Measurements from ENCODE around the gene ZNF618.

The ZNF618 gene

DNA sequence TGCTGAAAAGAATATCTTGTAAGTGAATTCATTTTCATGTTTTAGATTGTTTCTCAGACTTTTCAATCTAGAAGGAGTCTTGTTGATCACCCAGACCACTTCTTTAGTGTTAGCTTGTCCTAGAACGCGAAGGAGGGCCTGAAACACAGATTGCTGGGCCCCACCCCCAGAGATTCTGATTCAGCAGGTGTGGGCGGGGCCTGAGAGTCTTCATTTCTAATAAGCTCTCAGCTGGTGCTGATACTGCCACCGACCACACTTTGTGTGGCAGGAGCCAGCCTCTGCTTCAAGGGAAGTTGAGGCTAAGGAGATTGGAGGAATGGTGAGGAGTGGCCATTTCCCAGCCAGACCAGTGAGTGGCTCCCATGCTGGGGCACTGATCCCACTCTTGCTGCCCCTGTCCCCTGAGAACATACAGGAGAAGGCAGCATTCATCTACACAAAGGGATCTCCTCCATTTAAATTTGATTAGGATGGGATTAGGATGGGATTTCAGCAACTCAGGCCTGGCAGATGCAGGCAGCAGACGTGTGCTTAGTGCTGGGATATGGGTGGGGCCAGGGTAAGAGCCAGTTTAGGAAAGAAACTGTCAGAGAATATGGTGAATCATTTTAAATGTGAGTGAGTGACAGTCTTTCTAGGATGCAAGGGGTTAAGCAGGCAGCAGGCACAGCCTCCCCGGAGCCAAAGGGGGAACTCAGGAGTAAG lies 35.9 kb downstream of the ZNF618 start:
- DNase-seq (ENCODE audit: low read depth in 2 of 2), result no peak

DNA sequence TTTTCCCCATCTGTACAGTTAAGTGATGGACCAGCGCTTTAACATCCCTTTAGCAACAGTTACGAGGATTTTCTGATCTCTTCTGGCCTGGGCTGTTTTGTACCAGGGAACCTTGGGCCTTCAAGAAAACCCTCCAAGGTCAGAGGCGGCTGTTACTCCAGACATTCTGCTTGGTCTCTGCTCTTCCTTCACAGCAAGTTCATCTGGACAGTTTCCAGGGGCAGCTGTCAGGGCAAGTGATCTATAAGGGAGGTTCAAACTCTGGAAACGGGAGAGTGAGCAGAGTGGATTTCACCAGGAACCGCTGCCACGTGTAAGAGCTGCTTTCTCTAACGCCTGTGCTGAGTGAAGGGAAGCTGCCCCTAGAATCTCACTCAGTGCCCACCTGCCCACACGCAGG lies 36.7 kb downstream of the ZNF618 start:
- no peak for DNase-seq (ENCODE audit: low read depth in 2 of 2)

DNA sequence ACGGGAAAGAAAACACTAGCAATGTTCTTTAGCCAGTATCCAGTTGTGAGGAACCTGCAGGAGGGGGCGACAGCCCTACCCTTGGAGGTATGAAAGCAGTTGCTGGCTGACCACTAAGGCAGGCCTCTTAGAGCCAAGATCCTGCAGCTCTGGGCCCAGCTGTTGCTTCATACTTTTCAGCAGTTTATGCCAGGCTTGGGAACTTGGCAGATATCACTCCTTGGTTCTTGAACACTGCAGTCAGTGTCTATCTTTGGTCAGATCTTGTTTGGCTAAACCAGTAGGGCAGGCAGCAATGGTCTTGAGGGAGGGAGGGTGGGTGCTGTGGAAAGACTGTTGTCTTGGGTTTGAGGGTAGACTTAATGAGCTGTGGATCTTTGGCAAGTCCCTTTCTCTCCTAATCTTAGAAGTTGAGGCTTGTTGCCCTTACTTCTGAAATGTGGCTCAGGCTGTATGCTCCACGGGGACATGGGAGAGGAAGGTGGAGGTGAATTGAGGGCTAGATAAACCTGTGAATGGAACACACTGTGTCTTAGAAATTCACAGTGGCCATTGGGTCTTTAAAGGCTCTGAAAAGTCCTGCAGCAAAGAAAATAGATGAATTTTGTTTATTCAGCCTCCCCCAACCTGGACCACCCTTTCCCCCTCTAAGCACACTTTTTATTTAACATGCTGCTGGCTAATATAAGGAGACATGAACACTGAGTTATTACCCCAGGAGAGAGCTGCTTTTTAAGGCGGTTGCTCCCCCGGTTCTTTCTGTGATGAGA lies 37.5 kb downstream of the ZNF618 start:
- no peak for DNase-seq (ENCODE audit: low read depth in 2 of 2)

DNA sequence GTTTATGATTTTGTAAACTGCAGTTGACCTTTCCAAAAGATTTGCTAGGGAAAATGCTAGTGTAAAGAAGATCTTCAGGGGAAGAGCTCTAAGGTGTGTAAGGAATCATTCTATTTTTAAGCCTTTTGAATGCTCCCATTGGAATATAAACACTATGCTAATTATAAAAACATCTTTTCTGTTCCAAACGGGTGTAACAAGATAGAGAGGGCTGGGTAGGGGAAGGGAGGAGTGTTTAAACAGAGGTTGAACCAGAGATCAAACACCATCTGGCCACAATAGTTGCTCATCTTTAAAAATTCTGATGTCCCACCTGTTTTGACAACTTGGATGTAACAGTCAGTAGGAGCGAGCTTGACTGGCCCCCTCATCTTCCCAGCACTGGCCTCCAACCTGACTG lies 38.4 kb downstream of the ZNF618 start:
- DNase-seq (ENCODE audit: low read depth in 2 of 2), result no peak

DNA sequence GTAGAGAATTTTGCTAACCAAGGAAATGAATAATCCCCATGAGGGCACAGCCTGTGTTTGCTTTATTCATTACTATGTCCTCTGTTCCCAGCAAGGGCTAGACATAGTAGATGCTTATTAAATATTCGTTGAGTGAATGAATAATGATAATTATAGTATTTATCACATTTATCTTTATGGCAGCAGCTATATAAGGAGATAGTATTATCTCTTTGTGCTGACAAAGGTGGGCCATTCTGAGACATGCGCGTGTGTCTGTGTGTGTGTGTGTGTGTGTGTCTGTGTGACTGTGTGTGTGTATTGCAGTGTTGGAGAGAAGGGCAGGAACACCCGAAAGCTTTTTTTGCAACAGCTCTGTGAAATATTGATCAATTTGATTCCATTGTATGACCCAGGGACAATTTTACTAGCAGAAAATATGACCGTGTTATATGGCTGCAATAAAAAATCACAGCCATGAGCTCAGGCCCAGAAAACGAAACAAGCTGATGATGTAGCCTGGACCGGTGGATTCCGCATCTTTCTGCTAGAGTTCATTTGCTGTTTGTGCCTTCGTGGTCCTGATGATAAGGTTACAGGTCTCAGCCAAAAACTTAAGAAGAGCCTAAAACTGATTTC lies 39.8 kb downstream of the ZNF618 start:
- no peak for DNase-seq (ENCODE audit: low read depth in 2 of 2)

DNA sequence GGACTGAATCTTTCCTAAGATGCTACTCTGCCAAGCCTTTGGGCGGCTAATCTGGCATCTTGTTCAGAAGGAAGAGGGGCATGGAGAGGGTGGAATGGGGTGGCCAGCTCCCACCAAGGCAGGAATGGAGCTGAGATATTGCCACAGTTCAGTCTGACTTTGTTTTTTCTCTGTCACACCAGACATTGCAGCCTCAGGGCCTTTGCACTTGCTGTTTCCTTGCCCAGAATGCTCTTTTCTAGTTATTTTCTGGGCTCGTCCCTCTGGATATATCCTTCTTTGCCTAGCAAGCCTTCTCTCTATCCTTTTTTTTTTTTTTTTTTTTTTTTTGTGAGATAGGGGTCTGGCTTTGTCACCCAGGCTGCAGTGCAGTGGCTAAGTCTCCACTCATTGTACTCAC lies 40.8 kb downstream of the ZNF618 start:
- no peak for DNase-seq (ENCODE audit: low read depth in 2 of 2)

DNA sequence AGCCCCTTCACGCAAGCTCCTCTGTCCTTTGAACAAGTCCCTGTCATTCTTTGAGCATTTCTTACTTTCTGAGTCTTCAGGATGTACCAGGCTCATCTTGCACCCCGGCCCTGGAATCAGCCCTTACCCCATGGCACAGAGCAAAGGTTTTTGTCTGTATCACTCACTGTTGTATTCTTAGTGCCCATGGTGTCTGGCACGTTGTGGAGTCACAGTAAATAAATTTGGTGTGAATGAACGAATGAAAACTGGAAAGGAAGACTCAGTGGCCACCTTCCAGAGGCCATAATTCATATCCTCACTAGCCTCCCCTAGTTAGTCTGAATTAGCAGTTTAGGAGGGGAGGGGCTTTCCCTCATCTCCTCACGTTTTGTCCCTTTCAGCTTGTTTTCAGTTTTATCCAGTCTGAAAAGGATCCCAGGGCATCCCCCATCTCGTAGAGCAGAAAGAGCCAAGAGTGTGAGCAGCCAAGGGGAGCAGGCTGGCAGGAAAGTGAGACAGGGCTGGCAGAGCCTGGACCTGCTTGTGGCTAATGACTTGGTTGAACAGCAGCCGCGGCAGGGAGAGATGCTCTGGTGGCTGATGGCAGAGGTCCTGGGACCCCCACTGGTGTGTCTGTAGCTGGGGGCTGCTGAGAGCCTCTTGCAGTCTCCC lies 42.7 kb downstream of the ZNF618 start:
- no peak for DNase-seq (ENCODE audit: low read depth in 2 of 2)

DNA sequence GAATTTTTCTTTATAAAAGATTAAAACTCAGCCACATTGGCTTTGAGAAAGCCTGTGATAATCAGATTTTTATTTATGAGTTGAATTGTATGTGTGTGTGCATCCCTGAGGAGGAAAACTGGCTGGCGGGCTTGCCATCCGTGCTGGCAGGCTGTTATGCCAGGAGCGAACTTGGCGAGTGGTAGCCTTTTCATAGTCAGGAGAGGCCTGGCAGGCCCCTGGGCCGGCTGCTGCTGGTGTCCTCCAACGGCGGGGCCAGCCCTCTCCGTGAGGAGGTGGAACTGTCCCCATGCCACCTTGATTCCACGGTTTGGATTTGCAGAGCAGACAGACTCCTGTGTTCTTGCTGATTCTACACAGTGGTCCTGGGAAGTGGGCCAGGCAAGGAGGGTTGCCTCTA lies 43.3 kb downstream of the ZNF618 start:
- no peak for DNase-seq (ENCODE audit: low read depth in 2 of 2)

DNA sequence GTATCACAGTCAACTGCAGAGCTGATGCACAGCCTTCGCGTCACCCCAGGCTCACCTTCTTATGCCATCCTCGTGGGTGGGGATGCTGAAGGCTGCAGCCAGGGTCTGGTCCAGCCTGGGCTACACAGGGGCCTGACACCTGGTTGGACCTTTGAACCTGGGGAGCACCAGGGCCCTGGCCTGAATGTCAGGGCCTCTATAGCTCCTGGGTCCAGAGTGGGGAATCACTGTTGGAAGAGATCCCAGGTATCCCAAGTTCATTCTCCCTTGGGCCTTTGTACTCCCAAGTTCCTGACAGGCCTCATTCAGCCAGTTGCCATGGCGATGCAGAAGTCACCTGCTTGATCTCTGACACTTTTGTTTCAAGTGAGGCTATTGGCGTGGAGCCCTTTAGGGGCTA lies 43.8 kb downstream of the ZNF618 start:
- no peak for DNase-seq (ENCODE audit: low read depth in 2 of 2)

DNA sequence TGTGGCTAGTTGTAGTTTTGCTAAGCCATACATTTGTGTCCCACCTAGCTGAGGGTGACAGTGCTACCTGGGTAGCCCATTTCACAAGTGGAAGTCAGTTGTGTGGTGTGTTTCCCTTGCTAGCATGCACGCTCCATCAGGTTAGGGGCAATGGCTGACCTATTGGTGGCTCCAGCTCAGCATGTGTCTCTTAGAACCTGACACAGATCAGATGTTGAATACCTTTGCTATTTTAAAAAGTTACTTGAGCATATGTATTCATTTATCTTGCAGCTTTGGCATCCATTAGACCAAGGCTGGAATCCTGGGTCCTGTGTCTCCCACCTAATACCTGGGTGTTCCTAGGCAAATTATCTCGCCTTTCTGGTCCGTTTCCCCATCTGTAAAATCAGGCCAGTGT lies 44.8 kb downstream of the ZNF618 start:
- no peak for DNase-seq (ENCODE audit: low read depth in 2 of 2)

DNA sequence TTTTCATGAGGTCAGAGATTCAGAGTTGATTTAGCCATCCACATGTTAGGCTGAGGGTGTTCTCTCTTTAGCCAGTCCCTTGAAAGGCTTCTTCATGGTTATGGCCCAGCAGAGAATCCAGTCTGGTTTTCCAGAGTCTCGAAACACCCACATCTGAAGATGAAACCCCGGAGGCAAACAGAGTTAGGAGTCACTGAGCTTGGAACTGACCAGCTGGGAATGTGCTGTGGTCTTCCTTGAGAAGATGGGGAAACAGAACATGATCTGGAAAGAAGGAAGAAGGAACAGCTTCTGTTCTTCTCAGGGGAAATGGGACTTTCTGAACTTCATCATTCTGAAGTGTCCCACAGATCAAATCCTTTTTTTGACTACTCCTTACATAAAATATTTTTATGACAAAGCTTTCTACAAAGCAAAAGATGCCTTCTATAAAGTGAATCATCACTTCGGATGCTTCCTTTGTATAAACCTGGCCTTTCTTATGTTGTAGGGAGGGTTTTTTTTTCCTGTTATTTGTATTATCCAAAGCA lies 45.4 kb downstream of the ZNF618 start:
- DNase-seq (ENCODE audit: low read depth in 2 of 2), result no peak

DNA sequence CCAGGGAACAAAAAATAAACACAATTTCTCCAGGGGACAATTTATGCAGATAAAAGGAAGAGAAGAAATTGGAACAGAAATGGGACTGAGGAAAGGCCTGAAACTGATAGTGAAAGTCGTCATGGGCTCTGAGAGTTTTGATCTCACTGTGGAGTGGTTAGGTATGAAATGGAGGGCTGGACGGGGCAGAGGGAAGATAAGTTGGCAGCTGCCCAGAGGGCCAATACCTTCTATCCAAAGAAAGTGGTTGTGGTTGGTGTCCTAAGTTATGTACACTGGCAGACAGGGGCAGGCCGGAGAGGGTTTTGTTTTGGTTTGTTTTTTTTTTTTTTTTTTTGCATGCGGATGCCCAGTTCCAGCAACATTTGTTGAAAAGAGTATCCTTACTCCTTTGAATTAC lies 46.1 kb downstream of the ZNF618 start:
- no peak for DNase-seq (ENCODE audit: low read depth in 2 of 2)

DNA sequence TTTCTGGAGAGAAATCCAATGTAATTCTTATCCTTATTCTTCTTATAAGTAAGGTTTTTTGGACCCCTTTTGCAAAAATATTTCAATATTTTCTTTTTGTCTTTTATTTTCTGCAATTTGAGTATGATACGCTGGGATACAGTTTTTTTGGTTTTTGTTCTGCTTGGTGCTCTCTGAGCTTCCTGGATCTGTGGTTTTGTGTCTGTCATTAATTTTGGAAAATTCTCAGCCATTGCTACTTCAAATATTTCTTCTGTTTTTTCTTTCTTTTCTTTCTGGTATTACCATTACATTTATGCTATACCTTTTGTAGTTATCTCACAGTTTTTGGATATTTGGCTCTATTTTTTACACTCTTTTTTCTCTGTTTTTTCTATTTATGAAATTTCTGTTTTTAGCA lies 50.1 kb downstream of the ZNF618 start:
- no peak for DNase-seq (ENCODE audit: low read depth in 2 of 2)

DNA sequence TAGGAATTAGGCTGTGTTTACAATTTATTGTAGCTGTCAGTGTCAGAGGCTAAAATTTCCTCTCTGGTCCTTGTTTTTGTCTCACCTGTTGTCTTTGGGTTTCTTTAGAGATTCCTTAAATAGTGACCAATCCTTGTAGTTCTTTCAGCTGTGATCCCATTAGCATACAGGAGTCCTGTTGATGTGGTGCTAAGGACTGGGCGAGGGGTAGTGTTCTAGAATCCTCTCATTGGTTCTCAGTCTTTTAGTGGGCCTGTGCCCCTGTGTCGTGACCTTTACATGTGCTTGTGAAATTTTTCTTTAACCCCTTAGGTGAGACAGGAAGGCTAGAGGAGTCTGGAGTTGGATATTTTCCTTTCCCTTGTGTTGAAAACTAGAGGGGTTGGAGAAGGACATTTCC lies 51.2 kb downstream of the ZNF618 start:
- DNase-seq (ENCODE audit: low read depth in 2 of 2), result no peak

DNA sequence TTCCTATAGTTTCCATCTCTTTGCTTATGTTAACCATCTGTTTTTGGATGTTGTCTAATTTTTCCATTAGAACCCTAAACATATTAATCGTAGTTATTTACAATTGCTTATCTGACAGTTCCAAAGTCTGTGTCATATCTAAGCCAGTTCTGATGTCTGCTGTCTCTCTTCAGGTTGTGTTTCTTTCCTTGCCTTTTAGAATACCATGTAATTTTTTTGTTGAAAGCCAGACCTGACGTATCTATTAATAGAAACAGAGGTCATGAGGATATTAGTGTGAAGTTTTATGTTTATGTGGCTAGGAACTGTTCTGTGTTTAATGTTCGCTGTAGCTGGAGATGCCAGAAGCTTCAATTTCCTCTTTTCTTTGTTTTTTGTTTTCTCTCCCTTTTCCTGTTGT lies 52.2 kb downstream of the ZNF618 start:
- no peak for DNase-seq (ENCODE audit: low read depth in 2 of 2)

DNA sequence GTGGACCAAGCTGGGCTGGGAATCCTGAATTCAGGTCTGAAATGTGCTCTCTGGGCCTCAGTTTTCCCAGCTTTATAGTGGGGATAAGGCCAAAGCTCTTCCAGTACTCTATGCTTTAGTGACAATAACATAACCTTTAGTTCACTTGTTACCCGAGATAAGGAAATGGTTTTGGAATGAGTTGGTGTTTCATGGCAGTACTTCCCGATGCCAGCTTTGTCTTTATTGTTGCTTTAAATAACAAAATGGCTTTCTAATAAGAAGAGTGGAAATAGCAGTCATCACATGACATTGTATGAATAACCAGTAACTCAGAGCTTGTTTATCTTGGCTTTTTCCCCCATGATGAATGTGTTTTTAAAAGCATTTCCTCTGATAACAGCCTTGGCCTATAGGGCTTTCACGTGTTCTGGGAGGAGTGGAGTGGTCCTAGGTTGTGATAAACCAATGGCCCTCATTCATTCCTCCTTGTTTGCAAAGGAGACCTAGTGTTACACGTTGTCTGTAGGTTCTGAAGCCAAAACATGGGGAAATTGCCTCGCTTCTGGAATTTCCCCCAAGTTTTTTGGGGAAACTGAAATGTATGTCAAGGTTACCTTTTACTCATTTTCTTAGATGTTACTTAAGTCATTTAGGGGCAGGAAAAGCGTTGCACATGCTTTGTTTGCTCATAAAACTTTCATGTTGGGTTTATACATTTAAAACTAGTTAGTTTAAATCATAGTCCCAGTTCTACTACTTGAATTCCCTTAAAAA lies 53.7 kb downstream of the ZNF618 start:
- DNase-seq (ENCODE audit: low read depth in 2 of 2), result no peak

DNA sequence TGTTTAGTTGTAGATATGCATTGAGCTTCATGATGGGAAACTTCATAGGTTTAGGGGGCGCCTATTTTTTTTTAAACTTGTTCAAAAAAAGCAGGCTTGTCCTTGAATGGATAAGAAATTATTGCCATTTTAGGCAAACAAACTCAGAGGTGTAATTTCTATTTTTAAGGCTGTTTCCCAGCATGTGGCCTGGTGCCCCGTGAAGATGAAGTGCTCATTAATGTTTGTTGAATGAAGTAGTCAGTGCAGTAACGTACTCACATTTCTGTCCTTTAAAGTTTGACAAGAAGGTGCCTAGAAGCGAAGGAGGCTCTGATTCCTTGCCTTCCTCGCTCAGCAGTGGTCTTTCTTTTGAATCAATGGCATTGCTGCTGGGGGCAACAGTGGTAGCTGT lies 54.3 kb downstream of the ZNF618 start:
- no peak for DNase-seq (ENCODE audit: low read depth in 2 of 2)

DNA sequence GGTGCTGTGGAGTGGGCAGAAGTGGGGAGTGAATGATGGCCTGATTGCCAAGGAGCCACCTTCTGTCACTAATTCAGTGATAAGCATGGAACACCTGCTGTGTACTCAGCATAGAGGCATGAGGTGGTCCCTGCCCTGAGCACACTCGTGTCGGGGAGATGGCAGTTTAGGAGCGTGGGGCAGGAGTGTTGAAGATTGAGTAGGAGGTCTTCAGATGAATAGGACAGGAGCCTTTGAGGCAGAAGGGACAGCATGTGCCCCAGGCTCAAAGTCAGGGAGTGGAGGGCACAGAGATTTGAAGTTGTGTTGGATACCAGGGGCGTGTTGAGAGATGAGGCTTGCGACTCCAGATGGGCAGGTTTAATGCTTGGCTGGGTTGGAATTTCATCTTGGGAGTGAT lies 55.0 kb downstream of the ZNF618 start:
- no peak for DNase-seq (ENCODE audit: low read depth in 2 of 2)

DNA sequence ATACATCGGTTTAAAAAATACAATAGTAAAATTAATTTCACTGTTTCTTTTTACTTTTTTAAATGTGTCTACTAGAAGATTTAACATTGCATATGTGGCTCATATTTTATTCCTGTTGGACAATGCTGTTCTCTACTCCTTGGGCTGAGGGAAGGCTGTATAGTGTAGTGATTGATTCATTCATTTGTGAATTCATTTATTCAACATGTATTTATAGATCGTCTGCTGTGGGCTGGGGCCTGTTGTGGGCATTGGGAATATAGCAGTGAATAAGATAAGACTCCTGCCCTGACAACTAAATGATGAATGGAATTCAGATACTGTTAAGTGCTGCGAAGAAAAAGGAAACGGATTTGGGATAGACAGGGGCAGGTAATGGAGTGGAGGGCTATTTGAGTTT lies 55.7 kb downstream of the ZNF618 start:
- DNase-seq (ENCODE audit: low read depth in 2 of 2), result no peak

DNA sequence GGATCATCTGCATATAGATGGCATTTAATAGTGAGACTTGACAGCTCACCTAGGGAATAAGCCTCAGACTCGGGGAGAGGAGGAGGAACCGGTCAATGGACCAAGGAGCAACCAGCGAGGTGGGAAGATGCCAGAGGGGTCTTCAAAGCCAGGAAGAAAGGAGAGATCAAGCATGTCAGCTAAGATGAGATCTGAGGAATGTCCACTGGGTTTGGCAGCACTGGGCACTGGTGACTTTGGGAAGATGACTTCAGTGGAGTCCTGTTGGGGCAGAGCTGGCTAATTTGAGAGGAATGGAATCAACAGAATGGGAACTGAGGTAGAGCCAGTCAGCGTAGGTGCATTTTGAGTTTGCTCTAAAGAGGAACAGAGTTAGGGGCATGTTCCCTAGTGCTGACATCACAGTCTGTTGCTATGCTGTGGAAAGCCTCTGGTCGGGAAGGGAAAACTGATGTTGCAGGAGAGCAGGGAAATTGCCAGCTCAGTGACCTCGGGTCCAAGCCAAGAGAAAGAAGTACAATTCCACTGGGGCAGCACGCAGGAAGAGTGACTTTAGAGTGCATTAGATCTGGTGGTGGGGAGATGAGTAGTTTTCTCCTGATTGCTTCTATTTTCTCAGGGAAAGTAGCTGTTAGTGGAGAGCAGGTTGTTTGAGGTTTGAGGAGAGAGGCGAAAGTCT lies 56.9 kb downstream of the ZNF618 start:
- no peak for DNase-seq (ENCODE audit: low read depth in 2 of 2)

DNA sequence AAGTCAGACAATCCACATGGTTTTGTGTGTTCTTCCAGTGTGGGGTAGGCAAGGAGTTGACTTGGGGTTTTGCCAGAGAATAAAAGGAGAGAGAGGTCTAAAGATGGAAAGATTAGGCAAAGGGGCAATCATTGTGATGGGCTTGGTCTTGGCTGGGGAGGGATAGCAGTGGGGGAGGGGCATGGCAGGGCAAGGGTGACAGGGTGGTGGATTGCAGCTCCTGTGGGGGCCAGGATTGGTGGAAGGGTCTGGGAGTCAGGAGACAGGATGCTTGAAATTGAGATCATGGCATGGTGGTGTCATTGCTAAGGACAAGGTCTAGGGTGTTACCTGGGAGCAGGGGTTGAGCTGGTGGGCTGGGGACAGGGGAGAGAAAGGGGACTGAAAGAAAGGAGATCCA lies 57.6 kb downstream of the ZNF618 start:
- DNase-seq (ENCODE audit: low read depth in 2 of 2), result no peak
